HCEC 1CT (cell line): ENCODE results near the gene CAMK1D.
"Not testable (repeated sequence)": the region's sequence is repeated elsewhere in the genome, so short reads cannot be mapped to it uniquely, and the experiment has no call there.

Experiments
- DNase-seq: peaks from one replicate; pipeline ENCODE4 v3.0.0-alpha.2; 2017

The CAMK1D gene

DNA sequence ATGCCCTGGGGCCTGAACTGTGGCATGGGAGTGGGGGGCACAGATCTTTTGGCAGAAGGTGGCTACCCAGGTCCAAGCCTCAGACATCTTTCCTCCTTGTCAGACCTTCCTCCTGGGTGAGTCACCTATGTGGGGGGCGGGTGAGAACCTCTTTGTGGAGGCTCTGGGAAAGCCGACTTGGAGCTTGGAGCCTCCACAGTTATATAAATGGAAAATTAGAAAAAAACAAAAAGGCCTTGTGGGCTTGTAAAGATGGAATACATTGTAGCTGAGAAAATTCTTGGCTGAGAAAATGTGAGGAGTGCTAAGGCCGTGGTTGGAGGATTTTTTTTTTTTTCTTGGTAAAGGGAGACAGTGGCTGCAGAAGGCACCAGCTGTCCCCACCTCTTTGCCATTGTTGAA, 359.7 kb downstream of the CAMK1D start:
- DNase-seq = peak; percentile 54

DNA sequence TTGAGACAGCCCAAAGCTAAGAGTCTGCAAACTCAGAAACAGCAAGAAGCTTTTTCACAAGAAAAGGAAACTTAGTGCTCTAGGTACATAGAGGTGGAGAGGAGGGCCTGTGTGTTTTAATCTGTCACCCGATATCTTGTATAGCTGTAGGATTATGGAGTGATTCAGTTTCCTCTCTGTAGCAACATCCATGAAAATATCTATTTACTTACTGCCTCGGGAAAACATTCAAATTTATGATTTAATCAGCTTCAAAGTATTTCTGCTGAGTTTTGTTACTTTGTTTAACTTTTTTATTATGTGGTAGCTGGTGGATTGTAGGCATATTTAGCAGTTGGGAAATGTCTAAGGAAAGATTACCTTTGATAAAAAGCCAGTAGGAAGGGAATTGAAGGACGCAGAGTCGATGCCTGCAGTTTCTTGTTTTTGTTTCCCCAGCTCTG, 360.2 kb downstream of the CAMK1D start:
- peak; percentile 77 for DNase-seq

DNA sequence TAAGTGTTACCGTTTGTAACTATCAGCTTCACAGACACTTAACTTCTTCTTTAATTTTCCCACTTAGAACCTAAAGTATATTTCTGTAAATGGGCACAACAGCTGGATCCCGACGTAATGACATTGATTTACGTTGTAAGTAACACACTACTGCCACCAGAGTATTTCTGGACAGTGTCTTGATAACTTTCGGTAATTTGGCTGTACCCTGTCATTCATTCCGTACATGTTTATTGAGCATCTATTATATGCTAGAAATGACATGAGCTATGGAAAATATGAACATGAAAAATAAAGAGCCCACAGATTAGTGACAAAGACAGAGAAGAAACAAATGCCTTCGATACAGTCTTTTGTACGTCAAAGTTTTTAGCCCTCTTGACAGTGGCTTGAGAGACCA, 360.8 kb downstream of the CAMK1D start:
- DNase-seq = no peak

DNA sequence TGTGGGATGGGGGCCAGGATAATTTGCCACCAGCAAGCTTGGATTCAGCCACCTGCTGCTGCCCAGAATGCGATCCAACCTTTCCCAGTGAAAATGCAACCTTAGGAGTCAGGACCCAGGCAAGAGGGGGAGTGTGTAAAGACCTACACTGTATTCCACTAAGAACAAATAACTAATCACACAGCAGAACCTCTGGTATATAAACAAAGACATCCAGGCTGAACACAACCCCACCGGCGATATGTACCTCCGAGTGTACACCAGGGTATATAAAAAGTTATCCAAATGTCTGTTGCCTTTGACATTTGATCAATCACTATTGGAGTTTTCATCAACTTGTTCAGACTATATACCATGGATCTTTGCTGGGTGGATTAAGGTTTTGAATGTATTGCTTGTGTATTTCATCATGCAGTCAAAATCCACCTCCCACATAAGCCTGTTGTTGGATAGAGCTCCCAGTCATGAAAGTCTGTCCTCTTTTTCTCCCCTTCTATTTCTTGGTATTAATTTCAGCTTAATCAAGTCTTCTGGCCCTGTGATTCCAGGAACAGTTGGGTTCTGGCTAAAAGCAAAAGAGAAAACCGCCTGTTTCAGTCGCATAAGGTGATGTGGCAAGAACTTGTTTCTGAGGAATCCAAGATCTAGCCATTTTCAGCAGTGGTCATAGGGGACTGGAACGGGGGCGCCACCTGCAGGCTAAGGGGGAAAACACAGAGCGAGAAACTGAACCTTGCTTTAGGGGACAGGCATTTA, 361.4 kb downstream of the CAMK1D start:
- peak; percentile 74 for DNase-seq

DNA sequence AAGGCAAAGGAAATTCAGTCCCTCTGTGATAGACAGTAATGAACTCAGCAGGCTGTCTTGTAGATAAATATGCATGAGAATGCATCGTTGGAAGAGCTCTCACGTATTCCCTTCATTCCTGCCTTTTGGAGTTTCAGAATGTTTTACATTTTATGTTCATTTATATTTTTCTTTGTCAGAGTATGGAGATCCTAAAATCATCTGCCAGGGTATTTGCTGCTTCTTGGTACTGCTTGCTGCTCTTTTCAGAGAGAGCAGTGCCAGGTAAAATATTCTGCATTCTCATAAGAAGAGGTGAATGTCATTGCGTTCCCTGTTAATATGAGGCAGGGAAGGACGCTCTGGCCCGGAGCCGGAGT, 362.0 kb downstream of the CAMK1D start:
- no peak for DNase-seq

DNA sequence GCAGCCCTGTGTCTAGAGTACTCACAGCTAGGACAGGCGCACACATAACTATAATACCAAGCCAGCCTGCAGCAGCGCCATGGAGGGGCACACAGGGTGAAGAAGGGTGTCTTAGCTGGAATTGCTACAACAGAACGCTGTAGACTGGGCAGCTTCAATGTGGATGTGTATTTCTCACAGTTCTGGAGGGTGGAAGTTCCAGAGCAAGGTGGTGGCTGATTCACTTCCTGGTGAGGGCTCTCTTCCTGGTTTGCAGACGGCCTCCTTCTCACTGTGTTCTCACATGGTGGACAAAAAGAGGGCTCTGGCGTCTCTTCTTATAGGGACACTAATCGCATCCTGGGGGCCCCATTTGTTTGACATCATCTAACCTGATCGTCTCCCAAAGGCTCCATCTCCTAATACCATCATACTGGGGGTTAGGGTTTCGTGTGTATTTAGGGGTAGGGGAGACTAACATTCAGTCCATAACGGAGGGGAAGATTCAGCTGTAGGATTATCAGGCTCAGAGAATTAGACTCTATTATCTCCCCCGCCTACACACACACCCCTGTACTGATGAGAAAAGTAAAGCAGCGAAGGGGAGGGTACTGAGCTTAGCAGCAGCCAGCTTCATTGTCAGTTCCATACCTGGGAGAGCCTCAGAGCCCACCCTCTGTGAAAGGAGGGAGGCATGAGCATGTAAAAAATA, 363.1 kb downstream of the CAMK1D start:
- no peak for DNase-seq

DNA sequence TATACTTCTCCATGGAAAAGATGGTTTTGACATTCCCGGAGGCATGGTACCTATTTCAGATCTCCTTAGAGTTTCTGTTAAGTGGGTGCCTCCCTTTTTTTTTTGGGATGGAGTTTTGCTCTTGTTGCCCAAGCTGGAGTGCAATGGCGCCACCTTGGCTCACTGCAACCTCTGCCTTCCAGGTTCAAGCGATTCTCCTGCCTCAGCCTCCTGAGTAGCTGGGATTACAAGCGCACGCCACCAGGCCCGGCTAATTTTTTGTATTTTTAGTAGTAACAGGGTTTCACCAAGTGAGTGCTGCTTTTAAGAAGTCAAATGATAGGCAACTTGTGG, 363.6 kb downstream of the CAMK1D start:
- DNase-seq = not testable (repeated sequence)

DNA sequence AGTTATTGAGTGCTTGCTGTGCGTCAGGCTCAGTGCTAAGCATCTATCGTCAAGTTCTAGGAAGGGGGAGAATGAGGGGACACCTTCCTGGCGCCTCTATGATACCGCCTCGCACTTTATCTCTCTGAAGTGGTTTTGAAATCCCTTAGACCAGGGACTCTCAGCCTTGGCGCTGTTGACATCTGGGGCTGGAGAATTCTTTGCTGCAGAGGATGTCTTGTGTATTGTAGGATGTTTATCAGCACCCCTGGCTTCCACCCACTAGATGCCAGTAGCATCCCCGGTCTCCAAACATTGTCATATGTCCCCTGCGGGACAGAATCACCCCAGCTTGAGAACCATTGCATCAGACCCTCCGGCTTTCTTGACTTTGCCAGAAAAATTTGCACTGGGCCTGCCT, 366.7 kb downstream of the CAMK1D start:
- no peak for DNase-seq

DNA sequence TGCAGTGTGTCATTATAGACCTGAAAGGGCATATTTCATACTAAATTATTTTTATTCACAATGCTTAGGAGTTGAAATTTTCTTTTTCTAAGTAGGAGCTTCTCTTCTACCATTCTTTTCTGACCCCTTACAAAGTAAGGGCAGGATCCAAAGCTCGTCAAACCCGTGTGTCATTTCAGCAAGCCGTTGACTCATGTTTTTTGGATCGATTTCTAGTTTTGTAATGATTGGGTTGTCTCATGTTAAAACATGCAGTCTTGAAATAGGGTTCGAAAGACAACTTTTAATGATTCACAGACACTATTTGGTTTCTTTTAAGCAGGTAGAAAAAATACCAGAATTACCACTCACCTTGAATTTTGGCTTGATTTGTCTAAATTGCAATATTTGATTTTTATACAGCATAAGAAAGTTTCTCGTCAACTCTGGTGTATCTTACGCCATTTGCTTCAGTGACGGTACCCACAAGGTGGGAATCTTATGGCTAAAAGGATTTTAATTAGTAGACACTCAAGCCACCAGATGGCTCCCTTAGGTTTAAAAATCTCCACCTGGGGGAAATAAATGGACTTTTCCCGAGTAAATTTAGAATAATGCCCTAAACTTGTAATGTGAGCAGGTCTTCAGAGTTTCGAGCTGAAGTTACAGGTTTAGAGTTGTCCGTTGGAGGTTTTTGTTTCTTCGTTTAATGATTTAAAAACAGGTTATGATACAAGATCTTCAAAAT, 368.8 kb downstream of the CAMK1D start:
- DNase-seq = peak; percentile 54

DNA sequence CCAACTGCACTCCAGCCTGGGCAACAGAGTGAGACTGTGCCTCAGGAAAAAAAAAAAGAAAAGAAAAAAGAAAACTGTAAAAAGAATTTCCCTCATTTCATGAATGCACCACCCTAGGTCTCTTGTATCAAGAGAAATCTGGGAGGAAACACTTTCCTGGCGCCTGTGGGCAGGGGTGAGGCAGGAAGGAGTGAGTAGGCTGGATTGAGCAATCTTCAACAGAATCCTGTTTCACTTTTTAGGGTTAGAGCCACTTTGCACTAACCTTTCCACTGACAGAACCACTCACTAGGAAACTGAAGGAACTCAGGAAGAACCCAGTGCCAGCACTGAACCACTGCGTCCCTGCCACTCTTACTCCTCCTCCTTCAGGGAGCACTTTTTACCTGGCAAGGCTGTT, 370.0 kb downstream of the CAMK1D start:
- DNase-seq = peak; percentile 45

DNA sequence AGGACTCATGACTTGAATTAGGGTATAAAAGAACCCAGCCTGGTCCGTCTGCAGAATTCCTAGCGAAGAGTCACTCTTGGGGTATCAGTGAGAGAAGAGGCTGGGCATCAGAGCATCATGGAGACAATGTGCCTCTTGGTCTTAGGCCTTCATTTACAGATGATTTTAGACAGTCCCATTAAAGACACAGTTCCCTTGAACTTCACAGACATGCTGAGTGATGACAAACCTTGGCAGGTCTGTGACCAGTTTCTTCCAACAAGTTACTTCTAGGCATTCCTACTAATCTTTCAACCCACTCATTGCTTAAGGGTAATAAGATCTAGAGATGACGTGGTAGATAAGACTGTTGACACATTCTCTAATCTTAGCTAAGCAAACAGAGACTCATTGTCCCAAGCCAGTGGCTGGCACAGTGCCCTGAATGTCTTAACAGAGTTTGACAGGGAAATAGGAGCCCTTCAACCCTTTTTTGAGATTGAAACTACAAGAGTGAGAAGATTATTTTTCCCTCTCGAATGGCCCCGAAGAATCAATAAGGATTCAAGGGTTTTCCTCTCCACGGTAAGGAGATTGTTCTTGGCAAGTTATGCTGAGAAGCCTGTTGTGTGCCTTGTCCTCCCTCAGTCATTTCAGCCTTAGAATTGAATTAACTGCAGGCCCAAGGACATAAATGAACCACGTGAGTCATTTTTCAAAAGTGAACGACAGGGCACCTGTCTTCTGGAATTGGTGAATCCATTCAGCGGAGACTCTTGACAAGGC, 371.1 kb downstream of the CAMK1D start:
- peak; percentile 45 for DNase-seq

DNA sequence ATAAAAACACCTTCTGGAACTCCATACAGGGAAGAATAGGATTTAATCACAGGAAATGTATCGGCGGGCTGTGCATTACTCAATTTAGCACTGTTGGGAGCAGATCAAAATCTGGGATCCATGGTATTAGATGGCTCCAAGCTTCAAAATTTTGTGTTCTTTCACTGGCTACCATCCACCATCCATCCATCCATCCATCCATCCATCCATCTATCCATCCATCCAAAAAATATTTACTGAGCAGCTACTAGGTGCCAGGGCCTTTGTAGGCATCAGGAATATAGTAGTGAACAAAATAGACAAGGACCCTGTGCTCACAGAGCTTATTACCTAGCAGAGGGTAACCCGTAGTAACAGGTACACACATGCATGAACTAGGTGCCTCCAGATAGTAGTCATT, 372.0 kb downstream of the CAMK1D start:
- DNase-seq = no peak

DNA sequence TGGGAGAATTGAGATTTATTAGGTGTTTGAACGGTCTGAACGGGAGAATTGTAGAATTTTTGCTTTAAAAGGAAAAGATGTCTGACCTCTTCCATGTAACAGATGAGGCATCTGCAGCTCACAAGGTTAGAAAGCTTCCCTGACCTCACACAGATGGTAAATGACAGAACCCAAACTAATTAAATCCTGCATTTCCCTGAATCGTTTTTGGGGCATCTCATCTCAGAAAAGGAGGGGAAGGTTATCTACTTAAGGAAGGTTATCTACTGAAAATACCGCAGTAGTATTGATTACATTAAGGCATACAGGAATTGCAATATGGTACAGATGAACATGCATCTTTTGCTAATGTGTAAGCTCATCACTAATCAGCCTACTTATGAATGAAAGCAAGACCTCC, 373.9 kb downstream of the CAMK1D start:
- DNase-seq = no peak

DNA sequence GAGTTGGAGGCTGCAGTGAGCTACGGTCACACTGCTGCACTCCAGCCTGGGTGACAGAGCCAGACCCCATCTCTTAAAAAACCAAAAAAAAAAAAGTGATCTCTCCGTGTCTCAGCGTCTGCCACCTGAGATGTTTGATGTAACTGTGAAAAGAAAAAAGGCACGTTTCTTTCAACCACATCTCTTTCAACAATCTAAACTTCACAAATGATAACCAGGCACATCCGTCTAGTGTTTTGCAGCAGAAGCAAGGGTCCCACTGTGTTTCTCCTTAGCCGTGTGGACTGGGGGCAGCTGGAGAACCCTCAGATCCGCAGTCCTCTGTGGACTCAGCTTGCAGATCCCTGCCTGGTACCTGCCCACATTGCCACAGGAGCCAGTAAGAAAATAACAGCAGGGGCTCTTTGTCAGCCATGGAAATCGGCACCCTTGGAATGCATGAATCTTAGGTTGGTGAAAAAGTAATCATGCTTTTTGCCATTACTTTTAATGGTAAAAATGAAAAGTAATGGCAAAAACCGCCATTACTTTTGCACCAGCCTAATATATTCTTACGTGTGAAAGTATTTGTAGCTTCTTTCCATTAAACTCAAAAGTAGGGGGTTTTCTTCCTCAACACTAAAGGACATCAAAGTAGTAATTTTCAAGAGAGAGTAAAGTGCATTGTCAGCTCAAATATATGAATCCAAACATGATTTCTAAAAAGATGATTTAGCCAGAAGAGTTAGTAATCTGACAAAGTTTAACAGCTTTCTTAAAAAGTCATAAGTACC, 375.6 kb downstream of the CAMK1D start:
- DNase-seq = no peak

DNA sequence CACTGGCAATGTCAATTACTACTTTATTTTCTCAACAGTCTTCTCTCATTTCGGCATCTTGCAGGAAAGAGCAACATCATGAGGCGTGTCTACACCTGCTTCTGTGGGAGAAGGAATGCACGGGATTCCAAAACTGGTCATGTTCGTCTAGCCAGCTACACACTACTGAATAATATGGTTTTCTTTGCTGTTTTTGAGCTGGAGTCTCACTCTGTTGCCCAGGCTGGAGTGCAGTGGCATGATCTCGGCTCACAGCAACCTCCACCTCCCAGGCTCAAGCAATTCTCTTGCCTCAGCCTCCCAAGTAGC, 376.2 kb downstream of the CAMK1D start:
- not testable (repeated sequence) for DNase-seq

DNA sequence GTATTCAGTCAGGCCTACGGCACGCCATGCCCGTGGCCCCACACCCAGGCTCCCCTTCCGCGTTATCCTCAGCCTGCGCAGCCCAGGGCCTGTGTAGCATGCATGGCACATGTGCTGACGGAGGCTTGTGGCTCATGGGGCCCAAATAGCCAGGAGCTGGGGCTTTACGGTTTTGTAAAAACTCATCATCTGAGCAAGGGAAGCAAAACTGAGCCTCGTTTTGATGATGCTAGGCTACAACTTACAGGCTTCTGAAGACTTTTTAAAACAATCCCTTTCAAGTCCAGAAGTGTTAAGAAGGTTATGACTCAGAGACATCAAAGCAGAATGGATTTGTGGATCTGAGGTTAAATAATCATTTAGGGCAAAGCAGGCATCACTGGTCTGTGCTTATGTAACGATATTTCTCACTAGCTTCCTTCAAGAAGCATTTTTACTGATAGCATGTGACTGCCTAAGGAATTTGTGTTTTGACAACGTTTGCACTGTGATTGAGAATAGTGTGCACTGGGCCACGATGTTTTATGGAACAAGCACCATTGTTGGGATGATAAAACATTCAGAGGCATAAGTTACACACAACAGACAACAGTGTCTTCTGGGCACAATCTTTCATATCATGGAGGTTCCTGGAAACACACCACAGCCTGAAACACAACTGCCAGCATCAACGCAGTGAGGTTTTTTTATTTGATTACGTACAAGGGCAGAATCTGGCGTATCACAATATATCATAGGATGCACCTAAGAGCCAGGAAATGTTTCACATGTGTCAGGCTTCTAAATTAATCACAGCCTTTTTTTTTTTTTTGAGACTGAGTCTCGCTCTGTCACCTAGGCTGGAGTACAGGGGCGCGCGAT, 377.9 kb downstream of the CAMK1D start:
- DNase-seq = no peak

DNA sequence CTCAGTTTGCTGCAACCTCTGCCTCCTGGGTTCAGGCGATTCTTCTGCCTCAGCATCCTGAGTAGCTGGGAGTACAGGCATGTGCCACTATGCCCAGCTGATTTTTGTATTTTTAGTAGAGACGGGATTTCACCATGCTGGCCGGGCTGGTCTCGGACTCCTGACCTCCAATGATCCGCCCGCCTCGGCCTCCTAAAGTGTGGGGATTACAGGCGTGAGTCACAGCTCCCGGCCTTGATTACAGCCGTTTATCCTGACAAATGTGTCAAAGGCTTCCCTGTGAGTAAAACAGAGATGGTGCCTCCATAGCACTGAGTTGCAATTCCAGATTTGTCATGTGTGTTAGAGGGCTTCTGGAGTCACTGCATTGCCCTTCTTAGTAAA, 378.5 kb downstream of the CAMK1D start:
- DNase-seq = peak; percentile 73

DNA sequence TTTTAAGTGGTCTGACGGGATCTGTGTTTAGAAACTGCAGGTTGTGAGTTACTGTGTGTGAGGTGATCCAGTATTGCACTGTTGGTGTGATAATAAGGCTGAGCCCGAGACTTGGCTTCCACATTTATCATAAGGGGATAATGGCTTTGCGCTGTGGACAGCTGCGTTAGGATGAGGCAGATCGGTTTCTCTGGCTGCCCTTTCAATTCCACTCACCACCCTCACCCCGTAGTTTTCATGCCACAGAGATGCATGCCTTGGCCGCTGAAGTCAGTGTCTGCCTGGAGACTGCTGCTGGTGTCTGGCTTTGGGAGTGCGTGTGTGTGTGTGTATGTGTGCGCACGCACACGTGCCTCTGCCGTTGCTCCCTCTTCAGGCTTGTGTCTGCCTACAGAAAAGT, 379.1 kb downstream of the CAMK1D start:
- DNase-seq = no peak

DNA sequence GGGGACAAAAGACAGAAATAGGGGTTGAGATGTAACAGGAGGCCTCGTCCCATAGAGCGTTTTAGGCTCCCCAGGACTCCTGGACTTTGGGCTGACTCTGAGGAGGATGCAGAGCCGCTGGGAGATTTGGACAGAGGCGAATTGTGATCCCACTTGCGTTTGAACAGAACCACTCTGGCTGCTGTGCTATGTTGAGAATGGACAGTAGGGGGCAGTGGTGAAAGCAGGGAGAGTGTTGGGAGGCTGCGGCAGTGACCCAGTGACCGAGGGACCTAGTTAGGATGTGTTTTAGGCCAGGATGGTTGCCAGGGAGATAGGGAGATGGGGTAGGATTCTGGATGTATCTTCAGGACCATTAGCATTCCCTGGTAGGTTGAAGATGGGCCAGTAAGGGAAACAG, 380.5 kb downstream of the CAMK1D start:
- DNase-seq = no peak

DNA sequence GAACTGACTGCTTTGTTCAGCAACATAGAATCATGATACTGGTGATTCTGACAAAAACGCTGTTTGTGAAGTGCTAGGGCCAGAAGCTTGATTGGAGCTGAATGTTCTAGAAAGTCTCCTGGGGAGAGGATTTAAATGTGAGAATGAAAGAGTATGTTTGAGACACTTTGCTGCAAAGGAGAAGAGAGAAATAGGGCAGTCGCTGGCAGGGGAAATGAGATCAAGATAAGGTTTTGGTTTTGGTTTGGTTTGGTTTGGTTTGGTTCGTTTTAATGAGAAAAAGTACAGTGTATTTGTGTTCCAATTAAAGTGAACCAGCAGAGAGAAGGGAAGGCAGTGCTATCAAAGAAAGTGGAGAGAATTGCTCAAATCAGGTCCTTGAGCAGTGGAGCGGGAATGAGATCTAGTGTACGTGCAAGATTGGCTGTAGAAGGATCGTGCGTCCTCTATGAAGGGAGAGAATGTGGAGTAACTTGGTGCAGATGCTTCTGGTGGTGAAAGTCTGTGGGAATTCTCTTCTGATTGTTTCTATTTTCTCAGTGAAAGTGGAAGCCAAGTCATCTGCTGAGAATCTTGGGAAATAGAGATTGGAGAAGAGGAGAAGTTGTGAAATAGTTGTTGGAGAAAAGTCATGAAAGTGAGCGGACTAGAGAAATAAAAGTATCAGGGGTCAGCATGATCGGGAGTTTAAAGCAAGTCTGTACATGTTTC, 381.6 kb downstream of the CAMK1D start:
- no peak for DNase-seq

DNA sequence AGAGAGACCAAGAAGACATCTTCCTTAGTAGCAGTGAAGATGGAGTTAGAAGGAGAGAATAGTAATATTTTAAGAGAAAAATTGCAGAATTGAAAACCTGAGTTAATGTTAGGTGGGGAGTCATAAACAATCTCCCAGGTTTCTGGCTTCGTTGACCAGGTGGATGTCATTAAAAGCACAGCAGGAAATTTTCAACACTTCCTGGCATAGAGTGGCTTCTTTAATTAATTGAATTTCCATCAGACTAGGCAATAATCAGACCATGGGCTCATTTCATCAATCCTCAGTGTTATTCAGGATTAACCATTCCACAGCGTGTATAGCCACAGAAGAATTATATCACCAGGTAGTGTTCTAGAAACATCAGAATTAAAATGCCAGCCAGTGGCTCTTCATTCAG, 383.9 kb downstream of the CAMK1D start:
- no peak for DNase-seq
